HepG2 (cell line): ENCODE measurements around the gene TMPRSS7. TPM values are rescaled to one million over a fixed set of nuclear protein-coding genes. Genes with fewer than 3 reads are reported as not detected.

Experiments used
- ATAC-seq: fragments of 200-7000 bp; cut with Tn5 transposase; 3 replicates; pipeline ENCODE4 v1.9.1; 2020; ENCODE audit warnings: mild to moderate bottlenecking, moderate library complexity
- BruUV-seq: library from RNA; stranded (reverse); fragments of 400-500 nt; replicated peaks from 2 replicates; lab custom pipeline; 2021; lab: Mats Ljungman, UMichigan
- CTCF ChIA-PET: fragments of 300-600 bp; formaldehyde crosslinking; extraction: SDS; loops from one replicate; lab custom pipeline; 2021; ENCODE audit warnings: low total read pairs, inconsistent platforms, low intra/inter-chr PET ratio; lab: Yijun Ruan, JAX
- POLR2A ChIA-PET: fragments of 350-600 bp; sonication (Branson Sonifier 250); formaldehyde crosslinking; loops from one replicate; lab custom pipeline; 2020; ENCODE audit warnings: antibody characterized with exemption, inconsistent platforms; lab: Yijun Ruan, JAX
- DNase-seq: peaks from one replicate; pipeline ENCODE4 v3.0.0-alpha.2; 2015; ENCODE audit warnings: low spot score
- FAIRE-seq: peaks from 3 replicates; lab custom pipeline; 2011; peaks lifted over from hg19 to GRCh38; lab: Jason Lieb, UNC
- H2AFZ ChIP-seq: one replicate; pipeline ENCODE4 v1.6.1; 2011; ENCODE audit warnings: low read length, inconsistent platforms
- H3K27ac ChIP-seq: fragments of 300-600 bp; 3 replicates; pipeline ENCODE4 v1.8.0; 2011; ENCODE audit warnings: mixed run types, mild to moderate bottlenecking, mixed read lengths, low read length, inconsistent platforms; ENCODE audit not compliant: insufficient read depth; ENCODE audit errors: extremely low read length
- H3K27me3 ChIP-seq, 2 experiments: fragments of 200-600 bp in 1 of 2; 2 replicates in 1 of 2; 3 replicates in 1 of 2; pipeline versions ENCODE4 v1.6.0 to v1.8.0; 2011; ENCODE audit warnings: low read length in 2 of 2, mild to moderate bottlenecking in 2 of 2, moderate library complexity in 2 of 2, inconsistent platforms in 1 of 2; ENCODE audit not compliant: insufficient read depth in 2 of 2, control insufficient read depth in 1 of 2
- H3K36me3 ChIP-seq, 2 experiments: fragments of 200-600 bp in 1 of 2; replicated peaks in 1 of 2; 2 replicates in 1 of 2; 3 replicates in 1 of 2; pipeline versions ENCODE4 v1.5.1 to v1.8.0; 2011; ENCODE audit warnings: low read length in 2 of 2, inconsistent platforms in 1 of 2; ENCODE audit not compliant: insufficient read depth in 2 of 2, control insufficient read depth in 1 of 2
- H3K4me1 ChIP-seq: 2 replicates; pipeline ENCODE4 v1.5.1; 2012; ENCODE audit warnings: low read length, inconsistent platforms; ENCODE audit not compliant: insufficient read depth
- H3K4me2 ChIP-seq: 2 replicates; pipeline ENCODE4 v1.6.0; 2011; ENCODE audit warnings: low read depth, low read length, inconsistent platforms
- H3K4me3 ChIP-seq, 3 experiments: fragments of 200-600 bp in 1 of 3; sonication (generic), shearing (Covaris generic) in 1 of 3; replicated peaks in 1 of 3; 2 replicates each; pipeline ENCODE4 v1.5.1; 2011 to 2016; ENCODE audit warnings: low read length in 3 of 3, inconsistent platforms in 2 of 3, low read depth in 2 of 3, mild to moderate bottlenecking in 2 of 3, control low read depth in 1 of 3, mixed read lengths in 1 of 3; ENCODE audit not compliant: insufficient read depth in 1 of 3
- H3K79me2 ChIP-seq: one replicate; pipeline ENCODE4 v1.6.1; 2011; ENCODE audit warnings: low read length, inconsistent platforms; ENCODE audit not compliant: insufficient read depth
- H3K9ac ChIP-seq: 2 replicates; pipeline ENCODE4 v1.6.0; 2011; ENCODE audit warnings: mild to moderate bottlenecking, low read depth, low read length, inconsistent platforms; ENCODE audit not compliant: insufficient read depth
- H3K9me3 ChIP-seq: 2 replicates; pipeline ENCODE4 v1.5.1; 2012; ENCODE audit warnings: mild to moderate bottlenecking, low read length
- H4K20me1 ChIP-seq: 2 replicates; pipeline ENCODE4 v1.6.0; 2011; ENCODE audit warnings: inconsistent platforms, mild to moderate bottlenecking, low read length, moderate library complexity; ENCODE audit not compliant: insufficient read depth
- ATRX ChIP-seq: sonication (generic); formaldehyde crosslinking; IDR thresholded peaks from 2 replicates; pipeline ENCODE4 v1.4.0; 2020; ENCODE audit warnings: missing genetic modification reagents, borderline replicate concordance
- MAZ ChIP-seq, 2 experiments: sonication (generic) in 1 of 2; formaldehyde crosslinking in 1 of 2; IDR thresholded peaks; 2 replicates each; pipeline versions ENCODE4 v1.5.0 to v1.6.1; 2012 to 2020; ENCODE audit warnings: low read depth in 2 of 2, mild to moderate bottlenecking in 2 of 2, borderline replicate concordance in 1 of 2, improper control_type of control experiment in 1 of 2, low read length in 1 of 2, missing genetic modification reagents in 1 of 2, moderate library complexity in 1 of 2
- PHF20 ChIP-seq: sonication (generic); formaldehyde crosslinking; IDR thresholded peaks from 2 replicates; pipeline ENCODE4 v1.5.0; 2020; ENCODE audit warnings: mild to moderate bottlenecking, missing genetic modification reagents
- PREB ChIP-seq: sonication (generic); formaldehyde crosslinking; IDR thresholded peaks from 2 replicates; pipeline ENCODE4 v1.4.0; 2020; ENCODE audit warnings: missing genetic modification reagents
- ZNF614 ChIP-seq: IDR thresholded peaks from 2 replicates; pipeline ENCODE4 v1.6.1; 2018; ENCODE audit warnings: missing biosample characterization, missing genetic modification reagents, inconsistent platforms, borderline replicate concordance
- WGBS: methylation state at CpG from one replicate; pipeline ENCODE4 v1.1.6; 2017; ENCODE audit warnings: low lambda C conversion rate; 5-methylcytosine and 5-hydroxymethylcytosine counted together
- in situ Hi-C: cut with HindIII; loops from 2 replicates; pipeline ENCODE4 v1.10.0; 2017; ENCODE audit warnings: low pct_unique_long_range_greater_than_20kb; ENCODE audit not compliant: extremely low pct_ligation_motif_present
- intact Hi-C: fragments of 100-400 bp; cut with micrococcal nuclease; formaldehyde crosslinking; loops from one replicate; pipeline ENCODE4 v1.10.0; 2022; ENCODE audit not compliant: unreplicated experiment
- polyA plus RNA-seq, 8 experiments: library from polyadenylated mRNA; depleted of rRNA in 3 of 8; stranded (reverse) in 7 of 8; unstranded in 1 of 8; fragments of >200 nt; fragmentation: Illumina TruSeq in 4 of 8; extraction: Trizol in 4 of 8; gene quantifications; 2 replicates each; pipeline versions ENCODE4 v1.2.1 to v1.2.3, GENCODE V29; 2011 to 2016; ENCODE audit warnings: low read depth in 4 of 8, missing spikeins in 1 of 8, mixed read lengths in 1 of 8; ENCODE audit not compliant: insufficient read depth in 1 of 8
- total RNA-seq, 5 experiments: library from RNA; depleted of rRNA; stranded (reverse); fragments of >200 nt; fragmentation: Illumina TruSeq; extraction: Trizol; gene quantifications; 2 replicates each; pipeline ENCODE4 v1.2.3, GENCODE V29; 2016; ENCODE audit warnings: low read depth in 1 of 5
- TF ChIP-seq, protein P1 (sequence below): sonication (generic); formaldehyde crosslinking; IDR thresholded peaks from 2 replicates; pipeline ENCODE4 v1.4.0; 2020; ENCODE audit warnings: low read depth, mild to moderate bottlenecking, missing genetic modification reagents

The TMPRSS7 gene
- total and polyA plus RNA-seq, 2 of the 13 experiments (the other 11 are each of a cell fraction or from before 2014, with no cell fraction given): not detected

- in situ Hi-C loops: loop anchor here (10.0 kb wide), 1 partner anchor 419 kb away; no protein-coding TSS in a partner anchor
- H3K9me3 ChIP-seq: no peaks in the 10 kb centered on the region
- intact Hi-C loops: no loop called here
- H3K4me1 ChIP-seq: no peaks in the 10 kb centered on the region
- BruUV-seq: no TSS peak
- FAIRE-seq (no peak), ATAC-seq (no peak)
- no peak overlapping the region for H3K9ac ChIP-seq
- no peaks in the 10 kb centered on the region for H4K20me1 ChIP-seq
- H3K4me3 ChIP-seq: no peak overlapping the region
- 45% methylated on average over 6 of the region's 6 CpGs for WGBS
- CTCF ChIA-PET: no interaction called here
- H3K27me3 ChIP-seq: no peaks in the 10 kb centered on the region
- POLR2A ChIA-PET: no interaction called here
- no peak for TF ChIP-seq MAZ (IDR thresholded peaks at IDR 0.05; ENCODE audit: borderline replicate concordance, low read depth, low read length)
- TF ChIP-seq MAZ (CRISPR knock-in tag; IDR thresholded peaks at IDR 0.05; ENCODE audit: low read depth): no peak
- no peak for TF ChIP-seq PHF20 (CRISPR knock-in tag)
- TF ChIP-seq ZNF614 (CRISPR knock-in tag): no peak
- no peak for TF ChIP-seq PREB
- TF ChIP-seq, protein P1, sequence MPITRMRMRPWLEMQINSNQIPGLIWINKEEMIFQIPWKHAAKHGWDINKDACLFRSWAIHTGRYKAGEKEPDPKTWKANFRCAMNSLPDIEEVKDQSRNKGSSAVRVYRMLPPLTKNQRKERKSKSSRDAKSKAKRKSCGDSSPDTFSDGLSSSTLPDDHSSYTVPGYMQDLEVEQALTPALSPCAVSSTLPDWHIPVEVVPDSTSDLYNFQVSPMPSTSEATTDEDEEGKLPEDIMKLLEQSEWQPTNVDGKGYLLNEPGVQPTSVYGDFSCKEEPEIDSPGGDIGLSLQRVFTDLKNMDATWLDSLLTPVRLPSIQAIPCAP (CRISPR knock-in tag): no peak
- no peak for TF ChIP-seq ATRX (CRISPR knock-in tag)
- TF ChIP-seq, all 625 proteins: peak for 0
- no peak overlapping the region for H3K4me2 ChIP-seq
- H3K36me3 ChIP-seq: no peaks in the 10 kb centered on the region
- no peak for DNase-seq
- H3K79me2 ChIP-seq: no peaks in the 10 kb centered on the region
- H3K27ac ChIP-seq: no peak overlapping the region
- H2AFZ ChIP-seq: no peak overlapping the region
Observed at GRCh38 chr3:112115806-112116383, 81.4 kb downstream of the TMPRSS7 start.
